Astrocyte (in vitro differentiated cells and primary cell): ENCODE data around the gene ITPRID2.

Source experiments
- CTCF ChIP-seq: IDR thresholded peaks from 2 replicates; pipeline ENCODE4 v1.5.1; 2011; ENCODE audit warnings: low read depth, mild to moderate bottlenecking, inconsistent platforms, low read length, moderate library complexity; ENCODE audit not compliant: insufficient read depth
- EZH2 ChIP-seq: IDR thresholded peaks from 2 replicates; pipeline ENCODE4 v1.6.1; 2012; ENCODE audit warnings: mild to moderate bottlenecking, low read length, inconsistent platforms; ENCODE audit not compliant: insufficient read depth

GRCh38 chr2:181907635-181908034 is 16.1 kb downstream of the ITPRID2 start:
- TF ChIP-seq CTCF (no peak), EZH2 (no peak)
